SK-N-SH (cell line): ENCODE measurements around the gene PACSIN1. TPM values are rescaled to one million over a fixed set of nuclear protein-coding genes. Genes with fewer than 3 reads are reported as not detected.
A peak's percentile ranks its signal among the peaks of the same experiment; 100 is the strongest.

Source experiments
- CTCF ChIA-PET: fragments of 300-600, 350-600 bp; formaldehyde crosslinking; extraction: SDS; loops from one replicate; lab custom pipeline; 2021; lab: Yijun Ruan, JAX
- POLR2A ChIA-PET: fragments of 350-600 bp; sonication (Branson Sonifier 250); formaldehyde crosslinking; extraction: SDS; loops from one replicate; lab custom pipeline; 2020; ENCODE audit warnings: antibody characterized with exemption, inconsistent platforms; lab: Yijun Ruan, JAX
- DNase-seq: peaks from one replicate; pipeline ENCODE4 v3.0.0; 2012
- H2AFZ ChIP-seq: fragments of 200-600 bp; sonication (generic); 2 replicates; pipeline ENCODE4 v1.8.1; 2016; ENCODE audit warnings: antibody characterized with exemption, mild to moderate bottlenecking, low read depth
- H3F3A ChIP-seq: fragments of 200-600 bp; sonication (generic); replicated peaks from 2 replicates; pipeline ENCODE3; 2016; ENCODE audit warnings: antibody characterized with exemption, mild to moderate bottlenecking; ENCODE audit not compliant: insufficient read depth
- H3K27ac ChIP-seq, 2 experiments: fragments of 200-500 bp in 1 of 2; fragments of 200-600 bp in 1 of 2; sonication (Bioruptor generic) in 1 of 2; sonication (generic), shearing (Covaris generic) in 1 of 2; 2 replicates each; pipeline versions ENCODE4 v1.5.1 to v1.6.1; 2014 to 2016; ENCODE audit warnings: low read depth in 2 of 2, inconsistent platforms in 1 of 2, low read length in 1 of 2, mild to moderate bottlenecking in 1 of 2, mixed read lengths in 1 of 2
- H3K27me3 ChIP-seq: fragments of 200-600 bp; sonication (generic), shearing (Covaris generic); 2 replicates; pipeline ENCODE4 v1.6.1; 2016; ENCODE audit warnings: mixed run types; ENCODE audit not compliant: insufficient read depth
- H3K36me3 ChIP-seq, 2 experiments: fragments of 200-500 bp in 1 of 2; fragments of 200-600 bp in 1 of 2; sonication (Bioruptor generic) in 1 of 2; sonication (generic) in 1 of 2; replicated peaks in 1 of 2; 2 replicates each; pipeline versions ENCODE3 to v1.5.1; 2014 to 2016; ENCODE audit warnings: low read length in 1 of 2, mild to moderate bottlenecking in 1 of 2; ENCODE audit not compliant: insufficient read depth in 2 of 2, control insufficient read depth in 1 of 2
- H3K4me1 ChIP-seq, 2 experiments: fragments of 200-500 bp in 1 of 2; fragments of 200-600 bp in 1 of 2; sonication (Bioruptor generic) in 1 of 2; sonication (generic), shearing (Covaris generic) in 1 of 2; 2 replicates each; pipeline versions ENCODE4 v1.5.1 to v1.6.1; 2014 to 2016; ENCODE audit warnings: low read depth in 1 of 2, low read length in 1 of 2, mixed run types in 1 of 2; ENCODE audit not compliant: insufficient read depth in 2 of 2, control insufficient read depth in 1 of 2
- H3K4me2 ChIP-seq: fragments of 200-600 bp; sonication (generic), shearing (Covaris generic); 2 replicates; pipeline ENCODE4 v1.6.1; 2017; ENCODE audit warnings: mixed run types
- H3K4me3 ChIP-seq, 2 experiments: fragments of 200-500 bp in 1 of 2; fragments of 200-600 bp in 1 of 2; sonication (Bioruptor generic) in 1 of 2; sonication (generic), shearing (Covaris generic) in 1 of 2; 2 replicates each; pipeline versions ENCODE4 v1.5.1 to v1.8.1; 2014 to 2016; ENCODE audit warnings: low read depth in 2 of 2, inconsistent platforms in 1 of 2, low read length in 1 of 2, mild to moderate bottlenecking in 1 of 2, mixed read lengths in 1 of 2, moderate library complexity in 1 of 2
- H3K79me2 ChIP-seq: fragments of 200-600 bp; sonication (generic); 2 replicates; pipeline ENCODE4 v1.8.1; 2017; ENCODE audit warnings: mild to moderate bottlenecking; ENCODE audit not compliant: insufficient read depth
- H3K9ac ChIP-seq: fragments of 200-600 bp; sonication (generic); 2 replicates; pipeline ENCODE4 v1.6.1; 2017; ENCODE audit warnings: mixed run types
- H3K9me2 ChIP-seq: fragments of 200-600 bp; sonication (generic); 2 replicates; pipeline ENCODE4 v1.6.1; 2017; ENCODE audit warnings: mixed run types
- H3K9me3 ChIP-seq: fragments of 200-600 bp; sonication (generic); 2 replicates; pipeline ENCODE4 v1.6.1; 2017; ENCODE audit warnings: mixed run types, mild to moderate bottlenecking, moderate library complexity
- H4K20me1 ChIP-seq: fragments of 200-600 bp; sonication (generic); 2 replicates; pipeline ENCODE4 v1.6.1; 2017; ENCODE audit warnings: mild to moderate bottlenecking, mixed run types; ENCODE audit not compliant: insufficient read depth
- CHD2 ChIP-seq: fragments of 150-350 bp; IDR thresholded peaks from 2 replicates; pipeline ENCODE4 v1.6.1; 2018; ENCODE audit warnings: low read length; ENCODE audit not compliant: partially characterized antibody
- GABPA ChIP-seq: IDR thresholded peaks from 2 replicates; pipeline ENCODE4 v1.4.0; 2012; ENCODE audit warnings: low read depth, mild to moderate bottlenecking
- IRF3 ChIP-seq: fragments of 150-350 bp; IDR thresholded peaks from 2 replicates; pipeline ENCODE4 v1.6.1; 2016; ENCODE audit warnings: mild to moderate bottlenecking, low read depth, low read length
- NFIC ChIP-seq: IDR thresholded peaks from 2 replicates; pipeline ENCODE4 v1.4.0; 2012; ENCODE audit warnings: borderline replicate concordance
- NRF1 ChIP-seq: IDR thresholded peaks from 2 replicates; pipeline ENCODE4 v1.6.1; 2012; ENCODE audit warnings: low read depth, mild to moderate bottlenecking, low read length
- RFX5 ChIP-seq: IDR thresholded peaks from 2 replicates; pipeline ENCODE4 v1.6.1; 2012; ENCODE audit warnings: mild to moderate bottlenecking, improper control_type of control experiment, low read length
- USF1 ChIP-seq: IDR thresholded peaks from 2 replicates; pipeline ENCODE4 v1.4.0; 2012; ENCODE audit warnings: low read depth, borderline replicate concordance
- USF2 ChIP-seq: fragments of 150-350 bp; IDR thresholded peaks from 2 replicates; pipeline ENCODE4 v1.6.1; 2017; ENCODE audit warnings: antibody characterized with exemption, low read length, low read depth, borderline replicate concordance
- ZBTB33 ChIP-seq: IDR thresholded peaks from 2 replicates; pipeline ENCODE4 v1.4.0; 2012; ENCODE audit warnings: low read depth, borderline replicate concordance
- WGBS: methylation state at CpG from one replicate; pipeline ENCODE4 v1.1.6; 2017; ENCODE audit warnings: low lambda C conversion rate; 5-methylcytosine and 5-hydroxymethylcytosine counted together
- polyA plus RNA-seq, 3 experiments: library from polyadenylated mRNA; depleted of rRNA; stranded (reverse); fragments of >200 nt; gene quantifications; 2 replicates each; pipeline ENCODE4 v1.2.3, GENCODE V29; 2012

The PACSIN1 gene
- polyA plus RNA-seq (2012; rRNA removed), result 0.02 and 0.05 TPM in 2 replicates
- polyA plus RNA-seq (2012; cell fraction: cytosol; rRNA removed), result 0.12 and 0.13 TPM in 2 replicates
- 0.04 and 0.10 TPM in 2 replicates for polyA plus RNA-seq (2012; cell fraction: nucleus; rRNA removed)

- H3K4me3 ChIP-seq, result peak within 1 kb of the TSS in 1 of 2 experiments; percentile 47; a peak in 3 of 4 replicates
- WGBS, result 25% methylated on average over 16 of the region's 67 CpGs
These were observed at the start of gene PACSIN1 for GRCh38 chr6:34465531-34466241. PACSIN1 (plus strand) TSS chr6:34466076; CDS start chr6:34526306, 60,230 bp downstream.

GRCh38 chr6:34416877-34417371, 49.0 kb upstream of the PACSIN1 start:
- no peak for DNase-seq
- H3K27me3 ChIP-seq, result no peaks in the 10 kb centered on the region

More at GRCh38 chr6:34465531-34466241, at the start of gene PACSIN1:
- TF ChIP-seq ZBTB33 (no peak), NRF1 (peak; percentile 49; the same call in 1 of the 2 replicates)
- H3K79me2 ChIP-seq, result no peaks in the 10 kb centered on the region
- no peaks in the 10 kb centered on the region for H3F3A ChIP-seq
- no peaks in the 10 kb centered on the region for H4K20me1 ChIP-seq
- H3K36me3 ChIP-seq, result no peaks in the 10 kb centered on the region
- H3K4me2 ChIP-seq, result peak within 1 kb of the TSS; percentile 50
- H3K27ac ChIP-seq, result no peak within 1 kb of the TSS
- H3K27me3 ChIP-seq, result no peaks in the 10 kb centered on the region; the same call in 1 of the 2 replicates
- H3K4me1 ChIP-seq, result peaks cover 0 to 8% of the 10 kb centered on the region in 2 experiments; a peak in 1 of 4 replicates
- no peaks in the 10 kb centered on the region for H3K9me3 ChIP-seq
- POLR2A ChIA-PET, result interaction anchor here (0.7 to 0.8 kb wide), 2 partner anchors 18 to 71 kb away, joined by 3 read pairs; no protein-coding TSS in a partner anchor
- CTCF ChIA-PET, result interaction anchor here (0.8 to 6.1 kb wide), 7 partner anchors 9 to 269 kb away, joined by 3 to 28 read pairs (median 3); no protein-coding TSS in a partner anchor
- peak; percentile 77 for DNase-seq
- 0 out of 2 replicates have a peak within 1 kb of the TSS, but pooled peaks have one; percentile 29 for H2AFZ ChIP-seq
- no peak within 1 kb of the TSS for H3K9ac ChIP-seq
- H3K9me2 ChIP-seq, result no peaks in the 10 kb centered on the region

More at GRCh38 chr6:34416877-34417371, 49.0 kb upstream of the PACSIN1 start:
- no peaks in the 10 kb centered on the region for H3K9me2 ChIP-seq
- H3K79me2 ChIP-seq, result peaks cover 17% of the 10 kb centered on the region
- no peaks in the 10 kb centered on the region for H3K9me3 ChIP-seq
- peaks cover 40 to 50% of the 10 kb centered on the region in 2 experiments for H3K36me3 ChIP-seq
- H3K27ac ChIP-seq, result no peak overlapping the region; a peak in 1 of 4 replicates
- H3K9ac ChIP-seq, result no peak overlapping the region
- TF ChIP-seq RFX5 (no peak), ZBTB33 (no peak), USF1 (no peak), IRF3 (no peak), NFIC (no peak), USF2 (no peak), CHD2 (no peak), GABPA (no peak), NRF1 (no peak)
- H3K4me1 ChIP-seq, result no peaks in the 10 kb centered on the region; a peak in 2 of 4 replicates
- no peak overlapping the region for H2AFZ ChIP-seq
- peaks cover 51% of the 10 kb centered on the region for H4K20me1 ChIP-seq
- CTCF ChIA-PET, result interaction anchor here (3.1 to 4.3 kb wide), 3 partner anchors 8 to 220 kb away, joined by 22 to 56 read pairs (median 40); partner anchors contain the start of genes RPS10 and SMIM29
- H3F3A ChIP-seq, result peaks cover 70% of the 10 kb centered on the region
- WGBS, result 89% methylated on average over 7 of the region's 7 CpGs
- POLR2A ChIA-PET, result interaction anchor here (0.6 to 1.7 kb wide), 3 partner anchors 9 to 167 kb away, joined by 3 to 9 read pairs (median 5); partner anchors contain the start of gene RPS10
- H3K4me2 ChIP-seq, result no peak overlapping the region
- no peak overlapping the region for H3K4me3 ChIP-seq
